Loucy (cell line): ENCODE measurements around the gene FITM1.

Experiments
- CTCF ChIP-seq: fragments of 200-600 bp; sonication (generic); conservative IDR thresholded peaks from 2 replicates; pipeline ENCODE4 v1.5.1; 2014; ENCODE audit warnings: mild to moderate bottlenecking, antibody characterized with exemption, low read length
- EZH2phosphoT487 ChIP-seq: fragments of 200-600 bp; IDR thresholded peaks from 2 replicates; pipeline ENCODE4 v1.6.1; 2018; ENCODE audit warnings: antibody characterized with exemption, mild to moderate bottlenecking, moderate library complexity, borderline replicate concordance

- TF ChIP-seq CTCF (no peak), EZH2phosphoT487 (no peak)
These were observed 23.7 kb upstream of the FITM1 start for GRCh38 chr14:24106672-24107271.
